OCI-M2 (cell line): ENCODE data around the gene CACNA2D2.

ENCODE experiments used
- DNase-seq: peaks from one replicate; lab custom pipeline; 2025; ENCODE audit not compliant: unreplicated experiment; lab: John Stamatoyannopoulos, UW

CACNA2D2 gene

DNA sequence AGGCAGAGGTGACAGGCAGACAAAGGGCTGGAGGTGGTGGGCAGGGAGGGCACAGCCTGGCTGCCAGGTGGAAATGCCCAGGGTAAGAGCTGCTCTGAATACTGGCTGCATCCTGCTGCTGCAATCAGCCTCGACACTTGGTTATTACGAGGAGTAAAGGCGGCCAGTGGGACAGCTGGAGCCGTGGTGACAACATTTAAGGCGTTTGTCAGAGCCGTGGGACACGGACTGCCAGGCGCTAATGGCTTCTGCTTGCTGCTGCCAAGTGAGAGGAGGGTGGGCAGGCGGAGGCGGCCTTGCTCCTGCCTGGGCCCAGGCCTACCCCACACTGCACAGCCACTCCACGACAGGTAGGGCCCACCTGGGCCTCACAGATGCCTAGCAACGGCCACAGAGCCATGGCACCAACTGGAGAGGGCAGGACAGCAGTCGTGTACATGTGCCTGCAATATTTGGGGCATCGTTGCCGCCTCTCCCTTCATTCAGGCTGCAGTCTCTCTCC lies 94.9 kb downstream of the CACNA2D2 start:
- DNase-seq, result no peak

- no peak for DNase-seq
Measured at GRCh38 chr3:50406487-50406886, 96.9 kb downstream of the CACNA2D2 start.

DNA sequence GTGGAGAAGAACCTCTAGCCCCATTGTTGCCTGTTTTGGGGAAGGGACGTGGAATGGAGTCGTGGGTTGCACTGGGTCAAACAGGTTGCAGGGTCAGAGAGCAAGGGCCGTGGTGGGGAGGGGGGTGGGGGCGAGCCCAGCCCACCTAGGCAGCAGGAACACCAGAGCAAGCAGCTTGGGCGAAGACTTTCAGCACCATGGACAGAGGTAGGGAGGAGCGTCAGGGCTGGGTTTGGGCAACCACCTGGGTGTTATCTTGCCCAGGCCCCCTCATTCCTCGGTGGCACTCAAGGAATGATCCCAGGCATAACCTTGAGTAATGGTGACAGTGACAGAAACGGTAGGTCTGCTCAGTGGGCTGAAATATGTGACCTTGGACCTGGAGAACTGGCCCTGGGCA lies 98.2 kb downstream of the CACNA2D2 start:
- DNase-seq, result no peak

- no peak for DNase-seq
Measured at GRCh38 chr3:50401978-50402595, 101.3 kb downstream of the CACNA2D2 start.

GRCh38 chr3:50396502-50396901 lies 106.9 kb downstream of the CACNA2D2 start:
- no peak for DNase-seq

- no peak for DNase-seq
Measured at GRCh38 chr3:50395070-50395860, 108.2 kb downstream of the CACNA2D2 start.

DNA sequence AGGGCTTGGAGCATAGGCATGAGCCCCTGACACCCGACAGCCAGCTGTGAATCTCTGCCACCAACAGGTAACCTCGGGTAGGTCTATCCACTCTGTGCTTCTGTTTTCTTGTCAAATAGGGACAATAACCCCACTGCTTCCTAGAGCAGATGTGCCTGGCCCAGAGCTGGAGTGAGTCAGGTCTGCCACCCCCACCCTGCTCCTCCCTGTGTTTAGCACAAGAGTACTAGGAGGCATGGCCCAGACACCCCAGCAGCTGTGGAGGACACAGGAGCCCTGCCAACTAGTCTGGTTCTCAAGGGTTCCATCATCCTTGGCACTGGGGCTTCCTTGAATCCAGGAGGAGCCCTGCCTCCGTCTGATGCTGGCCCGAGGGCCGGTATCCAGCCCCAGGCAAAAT lies 110.4 kb downstream of the CACNA2D2 start:
- DNase-seq, result no peak

- DNase-seq, result no peak
Measured at GRCh38 chr3:50392101-50392715, 111.2 kb downstream of the CACNA2D2 start.

DNA sequence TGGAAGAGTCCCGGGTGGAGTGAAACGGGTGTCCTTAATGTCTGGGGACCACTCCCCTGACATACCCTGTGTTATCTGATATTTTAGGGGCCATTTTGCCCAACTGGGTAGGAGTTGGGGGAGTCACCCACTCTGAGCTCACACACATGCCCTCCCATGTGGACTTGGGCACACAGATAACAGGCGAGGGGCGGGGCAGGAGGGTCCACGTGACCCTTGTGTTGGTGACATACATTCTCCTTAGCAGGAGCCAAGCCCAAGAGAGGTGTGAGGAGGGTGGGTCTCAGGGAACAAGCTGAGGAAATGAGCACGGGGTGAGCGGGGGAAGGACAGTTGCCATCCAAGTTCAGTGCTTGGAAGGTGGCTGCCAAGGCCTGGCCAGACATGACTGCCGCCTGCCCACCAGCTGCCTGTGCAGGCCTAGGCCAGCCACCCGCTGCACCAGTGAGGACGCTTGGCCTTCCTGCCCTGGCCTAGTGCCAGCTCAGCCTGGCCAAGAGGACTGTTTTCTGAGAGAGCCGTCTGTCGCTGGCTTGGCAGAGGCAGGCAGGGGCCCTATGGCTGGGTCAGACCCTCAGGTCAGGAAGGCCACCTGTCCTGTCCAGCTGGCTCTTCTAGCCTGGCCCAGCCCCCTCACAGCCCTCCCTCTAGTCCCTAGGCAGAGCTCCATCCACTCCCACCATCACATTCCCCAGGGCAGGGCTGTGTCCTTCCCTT lies 112.8 kb downstream of the CACNA2D2 start:
- DNase-seq, result no peak

GRCh38 chr3:50389414-50389767 lies 114.0 kb downstream of the CACNA2D2 start:
- no peak for DNase-seq

- DNase-seq, result no peak
Measured at GRCh38 chr3:50388720-50389413, 114.6 kb downstream of the CACNA2D2 start.

- no peak for DNase-seq
Measured at GRCh38 chr3:50388016-50388719, 115.3 kb downstream of the CACNA2D2 start.

DNA sequence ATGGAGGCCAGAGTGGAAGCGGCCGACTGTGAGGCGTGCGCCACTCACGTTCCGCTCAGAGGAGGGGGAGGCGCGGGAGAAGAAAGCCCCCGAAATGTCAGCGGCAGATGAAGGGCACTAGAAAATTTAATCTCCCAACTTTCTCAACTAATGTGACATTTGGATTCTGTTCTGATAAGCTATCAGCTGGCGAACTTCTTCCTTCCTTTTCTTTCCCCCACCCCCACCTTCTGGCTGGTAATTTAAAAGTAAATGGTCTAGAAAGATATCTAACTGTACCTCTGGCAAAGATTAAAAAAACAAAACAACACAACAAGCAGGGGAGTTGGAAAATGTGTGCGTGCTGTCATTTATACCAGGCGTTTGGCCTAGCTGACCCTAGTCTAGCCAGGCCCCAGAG lies 117.7 kb downstream of the CACNA2D2 start:
- DNase-seq, result no peak

DNA sequence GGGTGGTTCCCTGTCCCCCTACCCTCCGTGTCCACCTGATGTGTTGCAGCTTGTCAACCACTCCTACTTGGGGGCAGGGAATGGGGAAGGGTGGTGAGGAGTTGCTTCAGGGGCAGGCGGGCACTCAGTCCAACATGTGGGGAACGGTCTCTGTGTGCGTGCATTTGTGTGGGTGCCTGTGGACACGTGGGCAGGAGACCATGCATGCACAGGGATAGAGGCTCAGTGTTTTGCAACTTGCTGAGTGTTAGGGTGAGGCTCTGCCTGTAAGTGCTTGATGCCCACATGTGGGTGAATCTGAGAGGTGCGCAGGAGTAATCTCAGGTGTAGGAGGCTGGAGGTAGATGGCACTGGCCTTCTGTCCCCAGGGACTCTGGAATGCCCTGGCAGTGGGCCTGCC lies 119.7 kb downstream of the CACNA2D2 start:
- no peak for DNase-seq

DNA sequence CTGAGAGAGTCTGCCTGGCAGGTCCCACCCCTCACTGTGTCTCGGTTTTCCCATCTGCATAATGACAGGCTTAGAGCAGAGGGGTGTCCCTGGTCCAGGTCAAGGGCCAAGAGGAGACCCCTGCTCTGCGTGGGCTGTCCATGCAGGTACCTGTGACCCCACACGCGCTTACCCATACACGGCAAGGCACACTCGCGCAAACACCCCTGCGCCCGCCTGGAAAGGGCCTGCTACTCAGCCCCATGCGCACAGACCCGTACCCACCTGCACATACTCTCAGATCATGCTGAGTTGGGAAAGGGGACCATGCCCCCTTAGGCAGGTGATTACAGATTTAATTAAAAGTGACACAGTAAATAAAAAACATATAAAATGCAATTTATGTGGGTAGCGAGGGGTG lies 120.7 kb downstream of the CACNA2D2 start:
- no peak for DNase-seq

DNA sequence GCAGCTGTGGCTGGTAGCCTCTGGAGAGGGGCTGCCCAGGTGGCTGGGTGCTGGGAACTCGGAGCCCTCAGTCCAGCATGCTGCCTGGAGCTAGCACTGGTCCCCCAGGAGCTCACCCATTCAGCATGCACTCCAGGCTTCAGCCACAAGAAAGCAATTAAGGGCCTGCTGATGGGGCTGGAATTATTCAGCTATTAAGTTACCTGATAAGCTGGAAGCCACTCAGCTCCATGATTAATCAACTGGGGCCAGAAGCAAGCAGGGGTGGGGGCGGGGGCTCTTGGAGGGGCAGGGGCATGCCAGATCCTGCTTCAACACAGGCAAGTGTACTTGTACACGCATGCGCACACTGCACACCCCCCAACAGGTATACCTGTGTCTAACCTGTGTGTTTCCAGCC lies 122.1 kb downstream of the CACNA2D2 start:
- DNase-seq, result no peak

GRCh38 chr3:50380405-50381085 lies 122.9 kb downstream of the CACNA2D2 start:
- no peak for DNase-seq

DNA sequence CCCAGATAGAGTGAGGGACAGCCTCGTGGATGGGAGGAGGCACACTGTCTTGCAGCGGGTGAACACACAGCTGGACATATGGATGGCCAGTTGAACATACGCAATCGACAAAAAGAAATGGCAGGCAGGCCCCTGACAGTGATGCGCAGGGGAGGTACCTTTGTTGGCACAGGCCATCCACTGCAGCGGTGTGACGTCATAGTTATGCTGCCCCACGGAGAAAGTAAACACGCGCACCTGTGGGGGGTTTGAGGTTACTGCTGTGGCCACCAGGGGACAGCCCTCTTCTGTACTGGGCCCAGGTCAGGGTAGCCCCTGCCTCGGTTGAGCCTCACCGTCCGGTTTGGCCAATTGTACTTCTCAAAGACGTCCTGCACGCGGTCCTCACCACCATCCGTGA lies 124.7 kb downstream of the CACNA2D2 start:
- no peak for DNase-seq

DNA sequence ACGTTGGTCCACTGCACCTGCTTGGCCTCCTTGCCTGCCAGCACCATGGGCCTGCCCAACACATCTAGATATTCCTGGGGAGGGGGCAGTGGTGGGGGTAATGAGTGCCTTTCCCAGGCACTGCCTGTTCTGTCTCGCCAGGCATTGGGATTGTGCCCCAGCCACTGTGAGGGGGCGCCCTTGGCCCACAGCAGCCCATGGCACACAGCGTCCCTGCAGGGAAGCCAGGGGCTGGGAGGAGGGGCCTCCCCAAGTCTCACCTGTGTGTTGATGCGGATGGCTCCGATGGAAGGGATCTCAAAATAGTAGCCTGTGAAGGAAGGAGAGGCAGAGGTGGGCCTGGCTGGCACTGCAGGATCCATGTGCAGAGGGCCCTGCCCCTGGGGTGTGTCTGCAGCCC lies 125.4 kb downstream of the CACNA2D2 start:
- no peak for DNase-seq
